ENCODE results near the gene NCOA5. TPM values are rescaled to one million over a fixed set of nuclear protein-coding genes. Genes with fewer than 3 reads are reported as not detected.
A peak's percentile ranks its signal among the peaks of the same experiment; 100 is the strongest.

Gene NCOA5
- total RNA-seq, 1 donor, result 14.5 TPM

DNA sequence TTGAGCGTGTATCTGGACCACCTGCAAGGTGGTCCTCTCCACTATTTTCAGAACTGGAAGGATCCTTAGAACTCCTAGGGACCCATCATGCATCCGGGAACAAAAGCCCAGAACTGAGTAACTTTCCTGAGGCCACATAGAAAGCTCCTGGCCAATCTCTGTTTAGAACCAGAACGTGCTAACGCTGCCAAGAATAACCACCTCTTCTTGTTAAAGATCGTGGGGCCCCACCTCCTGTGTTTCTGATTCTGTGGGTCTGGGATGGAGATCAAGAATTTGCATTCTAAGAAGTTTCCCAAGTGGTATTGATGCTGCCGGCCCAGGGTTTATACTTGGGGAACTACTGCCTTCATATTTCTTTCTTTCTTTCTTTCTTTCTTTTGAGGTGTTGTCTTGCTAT is 41.6 kb upstream of the NCOA5 start:
- Histone ChIP-seq H3K79me2 (ENCODE audit: insufficient read depth, low read length) (no peaks in the 10 kb centered on the region), H3K36me3 (ENCODE audit: insufficient read depth, low read length) (no peaks in the 10 kb centered on the region), H3K27me3 (ENCODE audit: insufficient read depth, low read length) (peaks cover 20% of the 10 kb centered on the region), H3K4me3 (ENCODE audit: insufficient read depth, low read length) (no peak overlapping the region), H3K4me1 (ENCODE audit: insufficient read depth, low read length) (peaks cover 9% of the 10 kb centered on the region), H4K20me1 (ENCODE audit: insufficient read depth, low read length) (no peaks in the 10 kb centered on the region), H2AFZ (ENCODE audit: low read length) (no peak overlapping the region), H3K27ac (ENCODE audit: low read depth, low read length) (no peak overlapping the region), H3K4me2 (ENCODE audit: insufficient read depth, low read length) (no peak overlapping the region), H3K9me3 (ENCODE audit: low read depth, low read length) (no peaks in the 10 kb centered on the region)
- DNase-seq (ENCODE audit: insufficient read length, low spot score, missing footprints), result no peak
- no peak for TF ChIP-seq CTCF (IDR thresholded peaks at IDR 0.05; ENCODE audit: extremely low read depth, low read depth, low read length)

- H3K27me3 ChIP-seq (ENCODE audit: insufficient read depth, low read length), result peaks cover 20% of the 10 kb centered on the region
- no peak overlapping the region for H3K4me2 ChIP-seq (ENCODE audit: insufficient read depth, low read length)
Observed at GRCh38 chr20:46130534-46130933, 40.8 kb upstream of the NCOA5 start.

DNA sequence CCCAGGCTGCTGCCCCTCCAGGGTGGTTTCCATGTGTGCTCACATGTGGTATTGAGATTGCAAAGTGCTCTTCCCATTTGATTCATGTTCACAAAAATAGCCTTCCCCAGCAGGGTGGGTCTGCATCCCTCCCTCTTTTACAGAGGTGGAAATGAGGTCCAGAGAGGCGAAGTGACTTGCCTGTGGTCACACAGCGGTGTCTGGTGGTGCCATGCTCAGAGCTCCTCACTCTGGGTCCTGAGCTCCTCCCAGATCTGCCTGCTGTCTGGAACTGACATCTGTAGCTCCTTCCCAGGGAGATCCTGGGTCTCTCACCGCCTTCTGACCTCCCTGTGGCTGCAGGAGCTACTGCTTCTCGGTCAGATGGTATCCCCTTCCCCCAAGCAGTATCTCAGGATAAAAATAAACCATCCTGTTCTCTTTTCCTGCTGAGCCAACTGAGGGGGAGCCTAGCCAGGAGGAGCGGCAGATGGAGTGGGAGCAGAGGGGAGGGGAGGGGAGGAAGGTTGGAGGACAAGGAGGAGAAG is 40.3 kb upstream of the NCOA5 start:
- H3K4me3 ChIP-seq (ENCODE audit: insufficient read depth, low read length), result no peak overlapping the region
- no peak for DNase-seq (ENCODE audit: insufficient read length, low spot score, missing footprints)
- no peaks in the 10 kb centered on the region for H4K20me1 ChIP-seq (ENCODE audit: insufficient read depth, low read length)
- no peak for TF ChIP-seq CTCF (IDR thresholded peaks at IDR 0.05; ENCODE audit: extremely low read depth, low read depth, low read length)
- H3K4me1 ChIP-seq (ENCODE audit: insufficient read depth, low read length), result peaks cover 9% of the 10 kb centered on the region
- H3K9me3 ChIP-seq (ENCODE audit: low read depth, low read length), result no peaks in the 10 kb centered on the region
- no peaks in the 10 kb centered on the region for H3K79me2 ChIP-seq (ENCODE audit: insufficient read depth, low read length)
- H3K27me3 ChIP-seq (ENCODE audit: insufficient read depth, low read length), result peaks cover 20% of the 10 kb centered on the region
- H3K27ac ChIP-seq (ENCODE audit: low read depth, low read length), result no peak overlapping the region
- H2AFZ ChIP-seq (ENCODE audit: low read length), result no peak overlapping the region
- H3K36me3 ChIP-seq (ENCODE audit: insufficient read depth, low read length), result no peaks in the 10 kb centered on the region
- no peak overlapping the region for H3K4me2 ChIP-seq (ENCODE audit: insufficient read depth, low read length)

More at GRCh38 chr20:46130534-46130933, 40.8 kb upstream of the NCOA5 start:
- no peak overlapping the region for H3K27ac ChIP-seq (ENCODE audit: low read depth, low read length)
- H3K79me2 ChIP-seq (ENCODE audit: insufficient read depth, low read length), result no peaks in the 10 kb centered on the region
- no peak for TF ChIP-seq CTCF (IDR thresholded peaks at IDR 0.05; ENCODE audit: extremely low read depth, low read depth, low read length)
- no peaks in the 10 kb centered on the region for H3K36me3 ChIP-seq (ENCODE audit: insufficient read depth, low read length)
- H2AFZ ChIP-seq (ENCODE audit: low read length), result no peak overlapping the region
- no peak for DNase-seq (ENCODE audit: insufficient read length, low spot score, missing footprints)
- peaks cover 9% of the 10 kb centered on the region for H3K4me1 ChIP-seq (ENCODE audit: insufficient read depth, low read length)
- no peak overlapping the region for H3K4me3 ChIP-seq (ENCODE audit: insufficient read depth, low read length)
- H4K20me1 ChIP-seq (ENCODE audit: insufficient read depth, low read length), result no peaks in the 10 kb centered on the region
- H3K9me3 ChIP-seq (ENCODE audit: low read depth, low read length), result no peaks in the 10 kb centered on the region

GRCh38 chr20:46128310-46129151 is 38.8 kb upstream of the NCOA5 start:
- Histone ChIP-seq H3K79me2 (ENCODE audit: insufficient read depth, low read length) (no peaks in the 10 kb centered on the region), H3K27me3 (ENCODE audit: insufficient read depth, low read length) (peaks cover 11% of the 10 kb centered on the region)

More at GRCh38 chr20:46128310-46129151, 38.8 kb upstream of the NCOA5 start:
- H4K20me1 ChIP-seq (ENCODE audit: insufficient read depth, low read length), result no peaks in the 10 kb centered on the region
- no peaks in the 10 kb centered on the region for H3K36me3 ChIP-seq (ENCODE audit: insufficient read depth, low read length)
- H2AFZ ChIP-seq (ENCODE audit: low read length), result no peak overlapping the region
- H3K9me3 ChIP-seq (ENCODE audit: low read depth, low read length), result no peaks in the 10 kb centered on the region
- H3K27ac ChIP-seq (ENCODE audit: low read depth, low read length), result no peak overlapping the region
- DNase-seq (ENCODE audit: insufficient read length, low spot score, missing footprints), result peak; percentile 78
- H3K4me3 ChIP-seq (ENCODE audit: insufficient read depth, low read length), result no peak overlapping the region
- TF ChIP-seq CTCF (IDR thresholded peaks at IDR 0.05; ENCODE audit: extremely low read depth, low read depth, low read length), result peak; percentile 57
- H3K4me1 ChIP-seq (ENCODE audit: insufficient read depth, low read length), result peaks cover 9% of the 10 kb centered on the region
- no peak overlapping the region for H3K4me2 ChIP-seq (ENCODE audit: insufficient read depth, low read length)

Measured in osteoblast (primary cell).